GM18861 (cell line): ENCODE measurements around the gene RNF6.
"Not testable (repeated sequence)": the region's sequence is repeated elsewhere in the genome, so short reads cannot be mapped to it uniquely, and the experiment has no call there.

Experiments
- ATAC-seq: cut with Tn5 transposase; IDR thresholded peaks from one replicate; pipeline ENCODE4 v1.9.1; 2021; ENCODE audit not compliant: unreplicated experiment

RNF6 gene

GRCh38 chr13:26221721-26222519 is at the start of gene RNF6:
Gene RNF6 (minus strand): TSS chr13:26222314. CDS start chr13:26219649, 2,665 bp downstream.
- ATAC-seq = peak; percentile 93

GRCh38 chr13:26270707-26271106 is 48.6 kb upstream of the RNF6 start:
- ATAC-seq = no peak

GRCh38 chr13:26266311-26266710 is 44.2 kb upstream of the RNF6 start:
- no peak for ATAC-seq

- no peak for ATAC-seq
Observed at GRCh38 chr13:26262156-26262555, 40.0 kb upstream of the RNF6 start.

- no peak for ATAC-seq
Observed at GRCh38 chr13:26259634-26260033, 37.5 kb upstream of the RNF6 start.

- ATAC-seq = no peak
Observed at GRCh38 chr13:26257049-26257448, 34.9 kb upstream of the RNF6 start.

GRCh38 chr13:26255691-26256277 is 33.7 kb upstream of the RNF6 start:
- no peak for ATAC-seq

GRCh38 chr13:26255115-26255514 is 33.0 kb upstream of the RNF6 start:
- ATAC-seq = no peak

GRCh38 chr13:26254583-26255111 is 32.5 kb upstream of the RNF6 start:
- peak; percentile 32 for ATAC-seq

GRCh38 chr13:26253787-26254582 is 31.9 kb upstream of the RNF6 start, which contains the start of gene CDK8:
Gene CDK8 (plus strand): TSS chr13:26254129. CDS start chr13:26254642, 513 bp downstream.
- ATAC-seq = peak; percentile 79

- ATAC-seq = no peak
Observed at GRCh38 chr13:26253262-26253786, 31.2 kb upstream of the RNF6 start.

GRCh38 chr13:26252006-26252405 is 29.9 kb upstream of the RNF6 start:
- ATAC-seq = not testable (repeated sequence)

GRCh38 chr13:26249551-26249950 is 27.4 kb upstream of the RNF6 start:
- ATAC-seq = no peak

- ATAC-seq = no peak
Observed at GRCh38 chr13:26247608-26248007, 25.5 kb upstream of the RNF6 start.

- no peak for ATAC-seq
Observed at GRCh38 chr13:26247011-26247410, 24.9 kb upstream of the RNF6 start.

- no peak for ATAC-seq
Observed at GRCh38 chr13:26246154-26246553, 24.0 kb upstream of the RNF6 start.

GRCh38 chr13:26236296-26236695 is 14.2 kb upstream of the RNF6 start:
- ATAC-seq = no peak

- no peak for ATAC-seq
Observed at GRCh38 chr13:26230703-26231102, 8.6 kb upstream of the RNF6 start.

GRCh38 chr13:26229080-26229615 is 7.0 kb upstream of the RNF6 start:
- no peak for ATAC-seq

- ATAC-seq = no peak
Observed at GRCh38 chr13:26228096-26228495, 6.0 kb upstream of the RNF6 start.
